ENCODE results near the gene GDF9.

Gene GDF9

GRCh38 chr5:132884548-132884947 lies 18.3 kb upstream of the GDF9 start:
- no peak overlapping the region for H3K27ac ChIP-seq (replicated peaks)
- no peak overlapping the region for H3K4me3 ChIP-seq (replicated peaks; ENCODE audit: insufficient read depth, low read length)
- TF ChIP-seq CTCF (IDR thresholded peaks at IDR 0.05; ENCODE audit: insufficient read depth, low read length) = no peak
- TF ChIP-seq REST (IDR thresholded peaks at IDR 0.05; ENCODE audit: insufficient replicate concordance, low read depth) = no peak
- no peak for TF ChIP-seq POLR2AphosphoS5 (IDR thresholded peaks at IDR 0.05; ENCODE audit: low read depth)
- TF ChIP-seq SPI1 (IDR thresholded peaks at IDR 0.05; ENCODE audit: borderline replicate concordance, low read depth) = no peak
- TF ChIP-seq GABPA (IDR thresholded peaks at IDR 0.05; ENCODE audit: low read depth) = no peak
- DNase-seq (ENCODE audit: low read depth in 1 of 2, low spot score in 1 of 2) = no peak
- no peaks in the 10 kb centered on the region for H3K27me3 ChIP-seq (ENCODE audit: insufficient read depth, poor library complexity, severe bottlenecking)

- peak; percentile 34 to 52 for DNase-seq (ENCODE audit: low read depth in 1 of 2, low spot score in 1 of 2)
- Histone ChIP-seq H3K4me3 (replicated peaks; ENCODE audit: insufficient read depth, low read length) (no peak overlapping the region), H3K27ac (replicated peaks) (no peak overlapping the region), H3K27me3 (ENCODE audit: insufficient read depth, poor library complexity, severe bottlenecking) (no peaks in the 10 kb centered on the region)
- no peak for TF ChIP-seq POLR2AphosphoS5 (IDR thresholded peaks at IDR 0.05; ENCODE audit: low read depth)
- peak; percentile 34 for TF ChIP-seq CTCF (IDR thresholded peaks at IDR 0.05; ENCODE audit: insufficient read depth, low read length)
- TF ChIP-seq SPI1 (IDR thresholded peaks at IDR 0.05; ENCODE audit: borderline replicate concordance, low read depth) = no peak
- no peak for TF ChIP-seq REST (IDR thresholded peaks at IDR 0.05; ENCODE audit: insufficient replicate concordance, low read depth)
- no peak for TF ChIP-seq GABPA (IDR thresholded peaks at IDR 0.05; ENCODE audit: low read depth)
Measured at GRCh38 chr5:132883261-132883834, 17.1 kb upstream of the GDF9 start.

GRCh38 chr5:132877938-132878337 lies 11.7 kb upstream of the GDF9 start:
- H3K4me3 ChIP-seq (replicated peaks; ENCODE audit: insufficient read depth, low read length) = no peak overlapping the region
- DNase-seq (ENCODE audit: low read depth in 1 of 2, low spot score in 1 of 2) = no peak
- H3K27ac ChIP-seq (replicated peaks) = no peak overlapping the region
- no peaks in the 10 kb centered on the region for H3K27me3 ChIP-seq (ENCODE audit: insufficient read depth, poor library complexity, severe bottlenecking)
- no peak for TF ChIP-seq POLR2AphosphoS5 (IDR thresholded peaks at IDR 0.05; ENCODE audit: low read depth)
- TF ChIP-seq REST (IDR thresholded peaks at IDR 0.05; ENCODE audit: insufficient replicate concordance, low read depth) = no peak
- TF ChIP-seq SPI1 (IDR thresholded peaks at IDR 0.05; ENCODE audit: borderline replicate concordance, low read depth) = no peak
- TF ChIP-seq GABPA (IDR thresholded peaks at IDR 0.05; ENCODE audit: low read depth) = no peak
- no peak for TF ChIP-seq CTCF (IDR thresholded peaks at IDR 0.05; ENCODE audit: insufficient read depth, low read length)
